ENCODE measurements around the gene HMX2.
"Not testable (repeated sequence)": the region's sequence is repeated elsewhere in the genome, so short reads cannot be mapped to it uniquely, and the experiment has no call there.

Gene HMX2

GRCh38 chr10:123164319-123164718 lies 16.4 kb downstream of the HMX2 start:
- Histone ChIP-seq H3K4me1 (ENCODE audit: control extremely low read depth in 1 of 4, control insufficient read depth in 4 of 4, insufficient read depth in 4 of 4, low read length in 3 of 4) (peaks cover 0 to 3% (median 1%) of the 10 kb centered on the region in 4 experiments), H3K27ac (ENCODE audit: insufficient read depth in 1 of 2, low read depth in 1 of 2, low read length in 2 of 2, poor library complexity in 1 of 2, severe bottlenecking in 2 of 2) (no peak overlapping the region), H3K27me3 (replicated peaks in 2 of 5; ENCODE audit: control insufficient read depth in 4 of 5, insufficient read depth in 5 of 5, low read length in 4 of 5) (no peaks in the 10 kb centered on the region), H3K36me3 (ENCODE audit: control insufficient read depth in 4 of 4, insufficient read depth in 4 of 4, low read length in 3 of 4) (peaks cover 25 to 80% (median 56%) of the 10 kb centered on the region in 4 experiments), H3K9me3 (ENCODE audit: control extremely low read depth in 1 of 5, control insufficient read depth in 4 of 5, insufficient read depth in 2 of 5, low read depth in 1 of 5, low read length in 4 of 5) (no peaks in the 10 kb centered on the region), H3K4me3 (ENCODE audit: control insufficient read depth in 1 of 7, extremely low read depth in 1 of 7, insufficient read depth in 4 of 7, low read depth in 2 of 7, low read length in 6 of 7) (no peak overlapping the region)
- WGBS (ENCODE audit: insufficient coverage) = no CpG with 5 or more reads among the region's 2 CpGs
- POLR2A ChIA-PET = no interaction called here
- no peak for DNase-seq
- CTCF ChIA-PET = no interaction called here

DNA sequence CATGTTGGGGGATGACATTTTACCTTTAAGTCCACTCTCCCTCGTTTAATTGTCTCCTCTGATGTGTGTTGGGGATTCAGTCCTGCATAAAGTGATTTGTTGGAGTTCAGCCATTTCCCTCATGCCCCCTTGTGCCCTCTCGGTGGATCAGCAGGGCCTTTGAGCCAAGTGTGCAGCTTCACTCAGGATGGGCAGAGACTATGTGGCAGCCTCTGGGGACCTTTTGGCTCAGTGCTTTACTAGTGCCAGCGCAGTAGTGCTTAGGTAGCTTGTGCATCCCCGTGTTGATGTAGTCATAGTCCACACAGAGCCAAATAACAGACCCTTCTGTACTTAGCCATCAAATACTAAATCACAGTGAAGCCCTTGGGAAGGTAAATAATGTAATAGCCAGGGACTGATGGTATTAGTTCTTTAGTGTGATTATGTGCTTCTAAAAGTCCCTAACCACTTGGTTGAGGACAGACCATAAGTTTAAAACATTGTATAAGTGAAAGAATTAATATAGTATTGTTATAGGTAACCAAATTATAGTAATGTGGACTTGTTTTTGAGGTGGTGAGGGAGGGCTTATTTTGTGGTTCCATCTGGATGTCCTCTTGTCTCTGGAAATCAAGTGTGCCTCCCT lies 17.6 kb downstream of the HMX2 start:
- WGBS (ENCODE audit: insufficient coverage) = 87% methylated on average over 2 of the region's 4 CpGs
- Histone ChIP-seq H3K27ac (ENCODE audit: insufficient read depth in 1 of 2, low read depth in 1 of 2, low read length in 2 of 2, poor library complexity in 1 of 2, severe bottlenecking in 2 of 2) (no peak overlapping the region), H3K4me1 (ENCODE audit: control extremely low read depth in 1 of 4, control insufficient read depth in 4 of 4, insufficient read depth in 4 of 4, low read length in 3 of 4) (peaks cover 0 to 2% (median 0%) of the 10 kb centered on the region in 4 experiments), H3K36me3 (ENCODE audit: control insufficient read depth in 4 of 4, insufficient read depth in 4 of 4, low read length in 3 of 4) (peaks cover 25 to 75% (median 54%) of the 10 kb centered on the region in 4 experiments), H3K4me3 (ENCODE audit: control insufficient read depth in 1 of 7, extremely low read depth in 1 of 7, insufficient read depth in 4 of 7, low read depth in 2 of 7, low read length in 6 of 7) (no peak overlapping the region), H3K27me3 (replicated peaks in 2 of 5; ENCODE audit: control insufficient read depth in 4 of 5, insufficient read depth in 5 of 5, low read length in 4 of 5) (no peaks in the 10 kb centered on the region), H3K9me3 (ENCODE audit: control extremely low read depth in 1 of 5, control insufficient read depth in 4 of 5, insufficient read depth in 2 of 5, low read depth in 1 of 5, low read length in 4 of 5) (no peaks in the 10 kb centered on the region)
- ChIA-PET CTCF (interaction anchor here (0.9 to 1.1 kb wide), 2 partner anchors 32 to 34 kb away, joined by 3 read pairs; no protein-coding TSS in a partner anchor), POLR2A (no interaction called here)
- DNase-seq = peak in 1 of 3 donors; percentile 4

GRCh38 chr10:123166618-123167017 lies 18.7 kb downstream of the HMX2 start:
- H3K4me1 ChIP-seq (ENCODE audit: control extremely low read depth in 1 of 4, control insufficient read depth in 4 of 4, insufficient read depth in 4 of 4, low read length in 3 of 4) = no peaks in the 10 kb centered on the region
- ChIA-PET CTCF (no interaction called here), POLR2A (no interaction called here)
- no peaks in the 10 kb centered on the region for H3K27me3 ChIP-seq (replicated peaks in 2 of 5; ENCODE audit: control insufficient read depth in 4 of 5, insufficient read depth in 5 of 5, low read length in 4 of 5)
- no peak for DNase-seq
- WGBS (ENCODE audit: insufficient coverage) = 100% methylated on average over 2 of the region's 2 CpGs
- H3K36me3 ChIP-seq (ENCODE audit: control insufficient read depth in 4 of 4, insufficient read depth in 4 of 4, low read length in 3 of 4) = peaks cover 24 to 67% (median 52%) of the 10 kb centered on the region in 4 experiments
- no peak overlapping the region for H3K4me3 ChIP-seq (ENCODE audit: control insufficient read depth in 1 of 7, extremely low read depth in 1 of 7, insufficient read depth in 4 of 7, low read depth in 2 of 7, low read length in 6 of 7)
- H3K27ac ChIP-seq (ENCODE audit: insufficient read depth in 1 of 2, low read depth in 1 of 2, low read length in 2 of 2, poor library complexity in 1 of 2, severe bottlenecking in 2 of 2) = no peak overlapping the region
- no peaks in the 10 kb centered on the region for H3K9me3 ChIP-seq (ENCODE audit: control extremely low read depth in 1 of 5, control insufficient read depth in 4 of 5, insufficient read depth in 2 of 5, low read depth in 1 of 5, low read length in 4 of 5)

DNA sequence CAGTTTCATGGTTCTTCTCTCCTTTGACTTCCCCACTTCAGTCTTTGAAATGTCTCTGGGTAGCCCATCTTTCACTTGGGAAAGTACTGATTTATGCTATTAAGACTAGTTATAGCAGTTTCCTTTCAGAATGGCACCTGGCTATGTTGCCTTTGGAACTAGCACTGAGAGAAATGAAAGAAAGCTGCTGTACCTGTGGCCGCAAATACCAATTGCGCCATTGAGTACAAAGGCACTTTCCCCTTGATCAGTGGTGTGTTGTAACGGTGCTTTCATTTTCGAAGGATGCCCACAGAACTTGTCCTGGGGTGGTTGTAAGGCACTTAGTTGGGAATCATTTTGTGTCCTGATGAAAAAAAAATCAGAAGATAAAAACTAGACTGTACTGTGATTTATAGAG lies 23.0 kb downstream of the HMX2 start:
- Histone ChIP-seq H3K36me3 (ENCODE audit: control insufficient read depth in 4 of 4, insufficient read depth in 4 of 4, low read length in 3 of 4) (peaks cover 12 to 39% (median 27%) of the 10 kb centered on the region in 4 experiments), H3K4me3 (ENCODE audit: control insufficient read depth in 1 of 7, extremely low read depth in 1 of 7, insufficient read depth in 4 of 7, low read depth in 2 of 7, low read length in 6 of 7) (no peak overlapping the region), H3K4me1 (ENCODE audit: control extremely low read depth in 1 of 4, control insufficient read depth in 4 of 4, insufficient read depth in 4 of 4, low read length in 3 of 4) (no peaks in the 10 kb centered on the region), H3K27ac (ENCODE audit: insufficient read depth in 1 of 2, low read depth in 1 of 2, low read length in 2 of 2, poor library complexity in 1 of 2, severe bottlenecking in 2 of 2) (no peak overlapping the region), H3K27me3 (replicated peaks in 2 of 5; ENCODE audit: control insufficient read depth in 4 of 5, insufficient read depth in 5 of 5, low read length in 4 of 5) (no peaks in the 10 kb centered on the region), H3K9me3 (ENCODE audit: control extremely low read depth in 1 of 5, control insufficient read depth in 4 of 5, insufficient read depth in 2 of 5, low read depth in 1 of 5, low read length in 4 of 5) (no peaks in the 10 kb centered on the region)
- no peak for DNase-seq
- POLR2A ChIA-PET = no interaction called here
- CTCF ChIA-PET = no interaction called here
- WGBS (ENCODE audit: insufficient coverage) = 100% methylated on average over 4 of the region's 4 CpGs

- POLR2A ChIA-PET; DNase-seq; H3K27ac ChIP-seq (ENCODE audit: insufficient read depth in 1 of 2, low read depth in 1 of 2, low read length in 2 of 2, poor library complexity in 1 of 2, severe bottlenecking in 2 of 2); H3K27me3 ChIP-seq (replicated peaks in 2 of 5; ENCODE audit: control insufficient read depth in 4 of 5, insufficient read depth in 5 of 5, low read length in 4 of 5); H3K4me1 ChIP-seq (ENCODE audit: control extremely low read depth in 1 of 4, control insufficient read depth in 4 of 4, insufficient read depth in 4 of 4, low read length in 3 of 4); CTCF ChIA-PET; H3K4me3 ChIP-seq (ENCODE audit: control insufficient read depth in 1 of 7, extremely low read depth in 1 of 7, insufficient read depth in 4 of 7, low read depth in 2 of 7, low read length in 6 of 7); H3K9me3 ChIP-seq (ENCODE audit: control extremely low read depth in 1 of 5, control insufficient read depth in 4 of 5, insufficient read depth in 2 of 5, low read depth in 1 of 5, low read length in 4 of 5): not testable (repeated sequence)
- peaks cover 13 to 38% (median 26%) of the 10 kb centered on the region in 4 experiments for H3K36me3 ChIP-seq (ENCODE audit: control insufficient read depth in 4 of 4, insufficient read depth in 4 of 4, low read length in 3 of 4)
- WGBS (ENCODE audit: insufficient coverage) = 97% methylated on average over 9 of the region's 10 CpGs
These were observed 23.7 kb downstream of the HMX2 start for GRCh38 chr10:123171616-123172015.

DNA sequence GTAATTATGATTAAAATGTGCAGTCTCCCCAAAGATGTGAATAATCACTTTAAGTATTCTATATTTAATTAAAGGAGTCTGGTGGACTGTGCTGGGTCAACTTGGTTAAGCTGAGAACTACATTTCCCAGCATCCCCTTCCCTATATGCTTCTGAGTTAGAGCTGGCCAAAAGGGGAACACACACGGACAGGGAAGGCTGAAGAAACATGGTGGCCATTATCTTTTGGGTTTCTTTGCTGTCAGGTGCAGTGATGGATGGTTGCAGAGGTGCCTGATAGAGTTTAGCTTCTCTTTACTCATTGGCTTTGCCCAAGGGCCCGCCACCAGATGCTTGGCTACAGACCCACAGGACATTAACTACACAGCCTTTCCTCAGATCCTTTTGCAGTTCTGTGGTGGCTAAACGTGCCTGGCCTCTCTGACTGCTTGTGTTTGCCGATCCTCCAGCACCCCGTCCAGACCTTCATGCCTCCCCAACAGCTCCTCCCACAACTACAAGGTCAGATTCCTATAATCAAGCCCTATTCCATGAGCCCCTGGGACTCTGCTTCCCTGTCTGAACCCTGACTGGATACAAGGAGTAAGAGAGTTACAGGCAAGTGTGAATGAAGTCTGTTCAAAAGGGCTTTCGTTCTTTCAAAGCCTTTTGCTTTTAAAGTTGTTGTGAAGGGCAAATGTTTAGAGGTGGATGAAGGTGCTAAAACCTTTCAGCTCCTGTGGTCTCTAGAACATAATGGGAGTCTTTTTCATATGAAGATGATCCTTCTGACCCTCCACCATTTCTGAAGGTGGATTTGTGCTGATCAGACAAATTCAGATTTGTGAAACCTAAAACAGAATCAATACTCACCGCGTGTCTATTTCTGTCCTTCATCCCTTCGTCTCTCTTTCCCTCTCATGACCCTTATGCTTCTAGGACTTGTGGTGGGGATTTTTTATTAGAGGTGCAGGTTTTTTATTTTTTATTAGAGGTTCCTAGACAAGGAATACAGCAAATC lies 27.8 kb downstream of the HMX2 start:
- no peaks in the 10 kb centered on the region for H3K4me1 ChIP-seq (ENCODE audit: control extremely low read depth in 1 of 4, control insufficient read depth in 4 of 4, insufficient read depth in 4 of 4, low read length in 3 of 4)
- H3K9me3 ChIP-seq (ENCODE audit: control extremely low read depth in 1 of 5, control insufficient read depth in 4 of 5, insufficient read depth in 2 of 5, low read depth in 1 of 5, low read length in 4 of 5) = peaks cover 0 to 2% (median 0%) of the 10 kb centered on the region in 5 experiments
- H3K4me3 ChIP-seq (ENCODE audit: control insufficient read depth in 1 of 7, extremely low read depth in 1 of 7, insufficient read depth in 4 of 7, low read depth in 2 of 7, low read length in 6 of 7) = no peak overlapping the region
- CTCF ChIA-PET = no interaction called here
- no peak for DNase-seq
- H3K27ac ChIP-seq (ENCODE audit: insufficient read depth in 1 of 2, low read depth in 1 of 2, low read length in 2 of 2, poor library complexity in 1 of 2, severe bottlenecking in 2 of 2) = no peak overlapping the region
- no peaks in the 10 kb centered on the region for H3K27me3 ChIP-seq (replicated peaks in 2 of 5; ENCODE audit: control insufficient read depth in 4 of 5, insufficient read depth in 5 of 5, low read length in 4 of 5)
- WGBS (ENCODE audit: insufficient coverage) = 90% methylated on average over 2 of the region's 9 CpGs
- peaks cover 10 to 23% (median 15%) of the 10 kb centered on the region in 4 experiments for H3K36me3 ChIP-seq (ENCODE audit: control insufficient read depth in 4 of 4, insufficient read depth in 4 of 4, low read length in 3 of 4)
- POLR2A ChIA-PET = no interaction called here

- H3K27ac ChIP-seq (ENCODE audit: insufficient read depth in 1 of 2, low read depth in 1 of 2, low read length in 2 of 2, poor library complexity in 1 of 2, severe bottlenecking in 2 of 2); DNase-seq; H3K9me3 ChIP-seq (ENCODE audit: control extremely low read depth in 1 of 5, control insufficient read depth in 4 of 5, insufficient read depth in 2 of 5, low read depth in 1 of 5, low read length in 4 of 5); H3K4me1 ChIP-seq (ENCODE audit: control extremely low read depth in 1 of 4, control insufficient read depth in 4 of 4, insufficient read depth in 4 of 4, low read length in 3 of 4); CTCF ChIA-PET; H3K4me3 ChIP-seq (ENCODE audit: control insufficient read depth in 1 of 7, extremely low read depth in 1 of 7, insufficient read depth in 4 of 7, low read depth in 2 of 7, low read length in 6 of 7); POLR2A ChIA-PET; H3K27me3 ChIP-seq (replicated peaks in 2 of 5; ENCODE audit: control insufficient read depth in 4 of 5, insufficient read depth in 5 of 5, low read length in 4 of 5): not testable (repeated sequence)
- H3K36me3 ChIP-seq (ENCODE audit: control insufficient read depth in 4 of 4, insufficient read depth in 4 of 4, low read length in 3 of 4) = peaks cover 8 to 18% (median 12%) of the 10 kb centered on the region in 4 experiments
- WGBS (ENCODE audit: insufficient coverage) = 100% methylated on average over 1 of the region's 4 CpGs
These were observed 30.5 kb downstream of the HMX2 start for GRCh38 chr10:123178390-123178789.
